ENCODE data around the gene SMYD3. TPM values are rescaled to one million over a fixed set of nuclear protein-coding genes. Genes with fewer than 3 reads are reported as not detected.

Gene SMYD3
- total and polyA plus RNA-seq, 9 of the 15 experiments (the other 6 are each of a cell fraction or from before 2014, with no cell fraction given) = 128 to 440 (median 197) TPM

DNA sequence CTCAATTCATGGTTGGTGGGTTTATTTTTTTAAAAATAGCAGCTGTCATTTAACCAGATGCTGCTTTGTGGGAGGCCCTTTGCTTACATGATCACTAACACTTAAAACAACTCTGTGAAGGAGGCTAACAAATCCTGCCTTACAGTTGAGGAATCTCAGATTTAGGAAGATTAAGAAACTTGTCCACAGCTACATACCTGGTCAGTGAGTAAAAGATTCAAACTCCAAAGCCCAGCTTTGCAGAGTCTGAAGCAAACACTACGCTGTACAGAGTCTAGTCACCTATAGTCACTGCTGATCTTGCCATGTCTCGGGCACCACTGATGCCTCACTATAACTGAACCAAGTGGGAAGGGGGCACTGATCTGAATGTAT, 535.4 kb downstream of the SMYD3 start:
- in situ Hi-C loops (cut with MboI) = no loop called here
- intact Hi-C loops (cut with micrococcal nuclease) = no loop called here
- 98% methylated on average over 2 of the region's 2 CpGs for WGBS (ENCODE audit: insufficient coverage, low coverage, missing lambda C conversion rate)
- no peaks in the 10 kb centered on the region; a peak in 2 of 5 replicates for H3K4me1 ChIP-seq (replicated peaks in 1 of 2; ENCODE audit: control insufficient read depth in 2 of 2, insufficient read depth in 2 of 2, low read length in 2 of 2)
- no peaks in the 10 kb centered on the region for H3K9me3 ChIP-seq (replicated peaks; ENCODE audit: control insufficient read depth, insufficient read depth, low read depth, low read length)
- FAIRE-seq (no peak), DNase-seq (ENCODE audit: extremely low read depth in 1 of 4, low spot score in 3 of 4) (no peak), ATAC-seq (no peak)
- no peaks in the 10 kb centered on the region for H3K9me1 ChIP-seq (ENCODE audit: control insufficient read depth, insufficient read depth, low read length)
- ChIA-PET CTCF (ENCODE audit: low intra/inter-chr PET ratio) (no interaction called here), POLR2A (interaction anchor here (0.7 to 2.7 kb wide), 2 partner anchors 13 to 205 kb away, joined by 3 to 13 read pairs; no protein-coding TSS in a partner anchor)
- H3K79me2 ChIP-seq (ENCODE audit: control insufficient read depth, insufficient read depth, low read length) = peaks cover 68% of the 10 kb centered on the region
- H3K9ac ChIP-seq (ENCODE audit: insufficient read depth in 1 of 2, low read depth in 2 of 2, low read length in 2 of 2) = no peak overlapping the region
- H3K27me3 ChIP-seq (ENCODE audit: control insufficient read depth in 2 of 2, insufficient read depth in 2 of 2, low read length in 2 of 2) = no peaks in the 10 kb centered on the region
- H3K36me3 ChIP-seq (ENCODE audit: control insufficient read depth, insufficient read depth, low read length) = peaks cover 48% of the 10 kb centered on the region
- no peak overlapping the region for H3K27ac ChIP-seq (ENCODE audit: extremely low read depth, low read depth, low read length)
- H2AFZ ChIP-seq (ENCODE audit: low read depth, low read length) = no peak overlapping the region
- no TSS peak for BruUV-seq (replicated peaks)
- peaks cover 19% of the 10 kb centered on the region for H4K20me1 ChIP-seq (replicated peaks; ENCODE audit: control insufficient read depth, insufficient read depth, low read length)
- no peak overlapping the region for H3K4me3 ChIP-seq
- no peak overlapping the region for H3K4me2 ChIP-seq (ENCODE audit: insufficient read depth, low read length)
- TF ChIP-seq TBL1XR1 (IDR thresholded peaks at IDR 0.05; ENCODE audit: low read length in 2 of 2) (no peak), HDAC3 (IDR thresholded peaks at IDR 0.05; ENCODE audit: borderline replicate concordance, partially characterized antibody) (no peak), C11orf30 (IDR thresholded peaks at IDR 0.05; ENCODE audit: low read depth) (no peak), TEAD1 (CRISPR knock-in tag; IDR thresholded peaks at IDR 0.05) (no peak), RFX7 (CRISPR knock-in tag; IDR thresholded peaks at IDR 0.05) (no peak), MAFF (IDR thresholded peaks at IDR 0.05; ENCODE audit: low read length) (no peak), ADNP (tag; IDR thresholded peaks at IDR 0.05) (no peak), ZEB2 (IDR thresholded peaks at IDR 0.05) (no peak), SMAD1 (IDR thresholded peaks at IDR 0.05; ENCODE audit: low read depth, low read length, partially characterized antibody) (no peak), FOXA1 (IDR thresholded peaks at IDR 0.05; ENCODE audit: borderline replicate concordance) (no peak)
- TF ChIP-seq, protein P1, sequence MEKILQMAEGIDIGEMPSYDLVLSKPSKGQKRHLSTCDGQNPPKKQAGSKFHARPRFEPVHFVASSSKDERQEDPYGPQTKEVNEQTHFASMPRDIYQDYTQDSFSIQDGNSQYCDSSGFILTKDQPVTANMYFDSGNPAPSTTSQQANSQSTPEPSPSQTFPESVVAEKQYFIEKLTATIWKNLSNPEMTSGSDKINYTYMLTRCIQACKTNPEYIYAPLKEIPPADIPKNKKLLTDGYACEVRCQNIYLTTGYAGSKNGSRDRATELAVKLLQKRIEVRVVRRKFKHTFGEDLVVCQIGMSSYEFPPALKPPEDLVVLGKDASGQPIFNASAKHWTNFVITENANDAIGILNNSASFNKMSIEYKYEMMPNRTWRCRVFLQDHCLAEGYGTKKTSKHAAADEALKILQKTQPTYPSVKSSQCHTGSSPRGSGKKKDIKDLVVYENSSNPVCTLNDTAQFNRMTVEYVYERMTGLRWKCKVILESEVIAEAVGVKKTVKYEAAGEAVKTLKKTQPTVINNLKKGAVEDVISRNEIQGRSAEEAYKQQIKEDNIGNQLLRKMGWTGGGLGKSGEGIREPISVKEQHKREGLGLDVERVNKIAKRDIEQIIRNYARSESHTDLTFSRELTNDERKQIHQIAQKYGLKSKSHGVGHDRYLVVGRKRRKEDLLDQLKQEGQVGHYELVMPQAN (IDR thresholded peaks at IDR 0.05; ENCODE audit: borderline replicate concordance) = no peak
- TF ChIP-seq, protein P2, sequence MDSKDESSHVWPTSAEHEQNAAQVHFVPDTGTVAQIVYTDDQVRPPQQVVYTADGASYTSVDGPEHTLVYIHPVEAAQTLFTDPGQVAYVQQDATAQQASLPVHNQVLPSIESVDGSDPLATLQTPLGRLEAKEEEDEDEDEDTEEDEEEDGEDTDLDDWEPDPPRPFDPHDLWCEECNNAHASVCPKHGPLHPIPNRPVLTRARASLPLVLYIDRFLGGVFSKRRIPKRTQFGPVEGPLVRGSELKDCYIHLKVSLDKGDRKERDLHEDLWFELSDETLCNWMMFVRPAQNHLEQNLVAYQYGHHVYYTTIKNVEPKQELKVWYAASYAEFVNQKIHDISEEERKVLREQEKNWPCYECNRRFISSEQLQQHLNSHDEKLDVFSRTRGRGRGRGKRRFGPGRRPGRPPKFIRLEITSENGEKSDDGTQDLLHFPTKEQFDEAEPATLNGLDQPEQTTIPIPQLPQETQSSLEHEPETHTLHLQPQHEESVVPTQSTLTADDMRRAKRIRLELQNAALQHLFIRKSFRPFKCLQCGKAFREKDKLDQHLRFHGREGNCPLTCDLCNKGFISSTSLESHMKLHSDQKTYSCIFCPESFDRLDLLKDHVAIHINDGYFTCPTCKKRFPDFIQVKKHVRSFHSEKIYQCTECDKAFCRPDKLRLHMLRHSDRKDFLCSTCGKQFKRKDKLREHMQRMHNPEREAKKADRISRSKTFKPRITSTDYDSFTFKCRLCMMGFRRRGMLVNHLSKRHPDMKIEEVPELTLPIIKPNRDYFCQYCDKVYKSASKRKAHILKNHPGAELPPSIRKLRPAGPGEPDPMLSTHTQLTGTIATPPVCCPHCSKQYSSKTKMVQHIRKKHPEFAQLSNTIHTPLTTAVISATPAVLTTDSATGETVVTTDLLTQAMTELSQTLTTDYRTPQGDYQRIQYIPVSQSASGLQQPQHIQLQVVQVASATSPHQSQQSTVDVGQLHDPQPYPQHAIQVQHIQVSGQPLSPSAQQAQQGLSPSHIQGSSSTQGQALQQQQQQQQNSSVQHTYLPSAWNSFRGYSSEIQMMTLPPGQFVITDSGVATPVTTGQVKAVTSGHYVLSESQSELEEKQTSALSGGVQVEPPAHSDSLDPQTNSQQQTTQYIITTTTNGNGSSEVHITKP (IDR thresholded peaks at IDR 0.05; ENCODE audit: partially characterized antibody) = no peak
- TF ChIP-seq, protein P3, sequence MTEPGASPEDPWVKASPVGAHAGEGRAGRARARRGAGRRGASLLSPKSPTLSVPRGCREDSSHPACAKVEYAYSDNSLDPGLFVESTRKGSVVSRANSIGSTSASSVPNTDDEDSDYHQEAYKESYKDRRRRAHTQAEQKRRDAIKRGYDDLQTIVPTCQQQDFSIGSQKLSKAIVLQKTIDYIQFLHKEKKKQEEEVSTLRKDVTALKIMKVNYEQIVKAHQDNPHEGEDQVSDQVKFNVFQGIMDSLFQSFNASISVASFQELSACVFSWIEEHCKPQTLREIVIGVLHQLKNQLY (CRISPR knock-in tag; conservative IDR thresholded peaks at IDR 0.05) = no peak
- TF ChIP-seq, protein P4, sequence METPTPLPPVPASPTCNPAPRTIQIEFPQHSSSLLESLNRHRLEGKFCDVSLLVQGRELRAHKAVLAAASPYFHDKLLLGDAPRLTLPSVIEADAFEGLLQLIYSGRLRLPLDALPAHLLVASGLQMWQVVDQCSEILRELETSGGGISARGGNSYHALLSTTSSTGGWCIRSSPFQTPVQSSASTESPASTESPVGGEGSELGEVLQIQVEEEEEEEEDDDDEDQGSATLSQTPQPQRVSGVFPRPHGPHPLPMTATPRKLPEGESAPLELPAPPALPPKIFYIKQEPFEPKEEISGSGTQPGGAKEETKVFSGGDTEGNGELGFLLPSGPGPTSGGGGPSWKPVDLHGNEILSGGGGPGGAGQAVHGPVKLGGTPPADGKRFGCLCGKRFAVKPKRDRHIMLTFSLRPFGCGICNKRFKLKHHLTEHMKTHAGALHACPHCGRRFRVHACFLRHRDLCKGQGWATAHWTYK (CRISPR knock-in tag; IDR thresholded peaks at IDR 0.05) = no peak
- TF ChIP-seq, protein P5, sequence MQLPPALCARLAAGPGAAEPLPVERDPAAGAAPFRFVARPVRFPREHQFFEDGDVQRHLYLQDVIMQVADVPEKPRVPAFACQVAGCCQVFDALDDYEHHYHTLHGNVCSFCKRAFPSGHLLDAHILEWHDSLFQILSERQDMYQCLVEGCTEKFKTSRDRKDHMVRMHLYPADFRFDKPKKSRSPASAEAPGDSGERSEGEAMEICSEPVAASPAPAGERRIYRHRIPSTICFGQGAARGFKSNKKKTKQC (CRISPR knock-in tag; IDR thresholded peaks at IDR 0.05) = no peak

All from K562 (cell line).